Neural cell (in vitro differentiated cells): ENCODE data around the gene HAL. TPM values are rescaled to one million over a fixed set of nuclear protein-coding genes. Genes with fewer than 3 reads are reported as not detected.

Experiments
- H2AFZ ChIP-seq: fragments of 200-600, 300-800 bp; sonication (generic), shearing (Covaris generic); 2 replicates; pipeline ENCODE4 v1.6.0; 2014; ENCODE audit warnings: low read depth, mild to moderate bottlenecking, antibody characterized with exemption, low read length, moderate library complexity
- H3F3A ChIP-seq: fragments of 200-600 bp; shearing (Covaris generic); 2 replicates; pipeline ENCODE4 v1.6.1; 2016; ENCODE audit warnings: mild to moderate bottlenecking, moderate library complexity, mixed read lengths, antibody characterized with exemption, low read length; ENCODE audit not compliant: insufficient read depth, poor library complexity, severe bottlenecking
- H3K27ac ChIP-seq: fragments of 200-600, 300-800 bp; sonication (generic), shearing (Covaris generic); 2 replicates; pipeline ENCODE4 v1.5.1; 2014; ENCODE audit warnings: mild to moderate bottlenecking, low read length, moderate library complexity
- H3K27me3 ChIP-seq: fragments of 300-800, 200-600 bp; sonication (generic), shearing (Covaris generic); 2 replicates; pipeline ENCODE4 v1.6.0; 2014; ENCODE audit warnings: mild to moderate bottlenecking, low read depth, low read length, moderate library complexity; ENCODE audit not compliant: insufficient read depth
- H3K36me3 ChIP-seq: fragments of 300-800, 200-600 bp; sonication (generic), shearing (Covaris generic); 2 replicates; pipeline ENCODE4 v1.5.1; 2014; ENCODE audit warnings: mild to moderate bottlenecking, antibody characterized with exemption, low read length, moderate library complexity; ENCODE audit not compliant: insufficient read depth
- H3K4me2 ChIP-seq: fragments of 300-800, 200-600 bp; sonication (generic), shearing (Covaris generic); 2 replicates; pipeline ENCODE4 v1.6.0; 2014; ENCODE audit warnings: mild to moderate bottlenecking, low read length
- H3K4me3 ChIP-seq: fragments of 300-800, 200-600 bp; sonication (generic), shearing (Covaris generic); 2 replicates; pipeline ENCODE4 v1.5.1; 2014; ENCODE audit warnings: mild to moderate bottlenecking, low read length, moderate library complexity
- H3K79me2 ChIP-seq: fragments of 200-600 bp; shearing (Covaris generic); replicated peaks from 2 replicates; pipeline ENCODE4 v1.6.0; 2014; ENCODE audit warnings: mild to moderate bottlenecking, low read length, moderate library complexity; ENCODE audit not compliant: insufficient read depth
- H3K9ac ChIP-seq: fragments of 300-800, 200-600 bp; sonication (generic), shearing (Covaris generic); 2 replicates; pipeline ENCODE4 v1.6.1; 2016; ENCODE audit warnings: mild to moderate bottlenecking, low read length, mixed read lengths
- H3K9me2 ChIP-seq: fragments of 200-600 bp; shearing (Covaris generic); 2 replicates; pipeline ENCODE4 v1.6.1; 2016; ENCODE audit warnings: mild to moderate bottlenecking, low read length, mixed read lengths; ENCODE audit not compliant: insufficient read depth
- H3K9me3 ChIP-seq: fragments of 200-600, 300-800 bp; sonication (generic), shearing (Covaris generic); 2 replicates; pipeline ENCODE4 v1.6.1; 2016; ENCODE audit warnings: mild to moderate bottlenecking, mixed run types, low read length, moderate library complexity, mixed read lengths
- H4K20me1 ChIP-seq: fragments of 200-600 bp; shearing (Covaris generic); 2 replicates; pipeline ENCODE4 v1.6.1; 2016; ENCODE audit warnings: mild to moderate bottlenecking, mixed run types; ENCODE audit not compliant: insufficient read depth
- CTCF ChIP-seq: fragments of 450-650 bp; IDR thresholded peaks from 2 replicates; pipeline ENCODE4 v1.5.1; 2014; ENCODE audit warnings: antibody characterized with exemption, mild to moderate bottlenecking, moderate library complexity; ENCODE audit not compliant: poor library complexity, severe bottlenecking
- EP300 ChIP-seq: fragments of 450-650 bp; conservative IDR thresholded peaks from 2 replicates; pipeline ENCODE4 v1.6.1; 2014; ENCODE audit warnings: antibody characterized with exemption, mild to moderate bottlenecking, moderate library complexity; ENCODE audit not compliant: poor library complexity, severe bottlenecking
- EZH2 ChIP-seq: fragments of 200-600, 300-800 bp; shearing (Covaris generic), sonication (generic); IDR thresholded peaks from 2 replicates; pipeline ENCODE4 v1.6.1; 2014; ENCODE audit warnings: antibody characterized with exemption, low read length, borderline replicate concordance, mild to moderate bottlenecking; ENCODE audit not compliant: insufficient read depth, poor library complexity, severe bottlenecking
- MXI1 ChIP-seq: fragments of 450-650 bp; conservative IDR thresholded peaks from 2 replicates; pipeline ENCODE4 v1.6.1; 2014; ENCODE audit warnings: antibody characterized with exemption, mild to moderate bottlenecking; ENCODE audit not compliant: poor library complexity, severe bottlenecking
- POLR2AphosphoS5 ChIP-seq: IDR thresholded peaks from 2 replicates; pipeline ENCODE4 v1.6.1; 2012
- RAD21 ChIP-seq: fragments of 450-650 bp; conservative IDR thresholded peaks from 2 replicates; pipeline ENCODE4 v1.6.1; 2014; ENCODE audit warnings: antibody characterized with exemption, mild to moderate bottlenecking, moderate library complexity
- REST ChIP-seq: IDR thresholded peaks from 2 replicates; pipeline ENCODE4 v1.6.1; 2012; ENCODE audit warnings: borderline replicate concordance
- SMC3 ChIP-seq: fragments of 450-650 bp; conservative IDR thresholded peaks from 2 replicates; pipeline ENCODE4 v1.6.1; 2014; ENCODE audit warnings: antibody characterized with exemption, mild to moderate bottlenecking, moderate library complexity; ENCODE audit not compliant: poor library complexity
- TAF1 ChIP-seq: IDR thresholded peaks from 2 replicates; pipeline ENCODE4 v1.6.1; 2012; ENCODE audit warnings: low read depth
- polyA plus RNA-seq: library from polyadenylated mRNA; depleted of rRNA; stranded (reverse); fragments of >200 nt; gene quantifications from 2 replicates; pipeline ENCODE4 v1.2.3, GENCODE V29; 2014

The HAL gene
- polyA plus RNA-seq, 1 donor from 2014 or later, result not detected

GRCh38 chr12:95955549-95956159 lies 40.5 kb downstream of the HAL start:
- no peak overlapping the region for H3K4me3 ChIP-seq
- H3K27ac ChIP-seq, result no peak overlapping the region
- no peaks in the 10 kb centered on the region for H3K79me2 ChIP-seq
- H3K9me3 ChIP-seq, result no peaks in the 10 kb centered on the region
- H3K4me2 ChIP-seq, result no peak overlapping the region
- no peaks in the 10 kb centered on the region for H3K9me2 ChIP-seq
- H2AFZ ChIP-seq, result no peak overlapping the region
- no peaks in the 10 kb centered on the region for H3K27me3 ChIP-seq
- TF ChIP-seq EZH2 (no peak), EP300 (no peak), REST (no peak), CTCF (no peak), TAF1 (no peak), POLR2AphosphoS5 (no peak), RAD21 (no peak), MXI1 (no peak), SMC3 (no peak)
- no peak overlapping the region for H3K9ac ChIP-seq
- no peaks in the 10 kb centered on the region for H3K36me3 ChIP-seq
- no peaks in the 10 kb centered on the region for H3F3A ChIP-seq
- H4K20me1 ChIP-seq, result no peaks in the 10 kb centered on the region

- H2AFZ ChIP-seq, result no peak overlapping the region
- no peak for TF ChIP-seq EZH2
- no peaks in the 10 kb centered on the region for H3K27me3 ChIP-seq
- no peaks in the 10 kb centered on the region for H3K36me3 ChIP-seq
- no peaks in the 10 kb centered on the region for H3F3A ChIP-seq
- no peak overlapping the region for H3K9ac ChIP-seq
- no peak overlapping the region for H3K4me2 ChIP-seq
- H4K20me1 ChIP-seq, result no peaks in the 10 kb centered on the region
- no peaks in the 10 kb centered on the region for H3K9me2 ChIP-seq
- no peak overlapping the region for H3K4me3 ChIP-seq
- no peaks in the 10 kb centered on the region for H3K9me3 ChIP-seq
- no peaks in the 10 kb centered on the region for H3K79me2 ChIP-seq
- no peak overlapping the region for H3K27ac ChIP-seq
Measured at GRCh38 chr12:95953000-95953399, 43.1 kb downstream of the HAL start.
